ENCODE results near the gene TMED3.
"Not testable (repeated sequence)": the region's sequence is repeated elsewhere in the genome, so short reads cannot be mapped to it uniquely, and the experiment has no call there.

Gene TMED3

GRCh38 chr15:79319973-79320372 lies 9.1 kb downstream of the TMED3 start:
- DNase-seq: not testable (repeated sequence)

DNA sequence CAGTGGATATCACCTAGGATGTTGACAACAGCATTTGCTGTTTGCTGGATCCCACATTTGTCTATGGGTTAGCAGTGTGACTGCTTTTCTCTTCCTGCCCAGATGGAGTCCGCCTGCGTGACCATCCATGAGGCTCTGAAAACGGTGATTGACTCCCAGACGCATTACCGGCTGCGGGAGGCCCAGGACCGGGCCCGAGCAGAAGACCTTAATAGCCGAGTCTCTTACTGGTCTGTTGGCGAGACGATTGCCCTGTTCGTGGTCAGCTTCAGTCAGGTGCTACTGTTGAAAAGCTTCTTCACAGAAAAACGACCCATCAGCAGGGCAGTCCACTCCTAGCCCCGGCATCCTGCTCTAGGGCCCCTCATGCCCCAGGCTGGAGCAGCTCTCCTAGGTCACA lies 11.0 kb downstream of the TMED3 start:
- DNase-seq: no peak

DNA sequence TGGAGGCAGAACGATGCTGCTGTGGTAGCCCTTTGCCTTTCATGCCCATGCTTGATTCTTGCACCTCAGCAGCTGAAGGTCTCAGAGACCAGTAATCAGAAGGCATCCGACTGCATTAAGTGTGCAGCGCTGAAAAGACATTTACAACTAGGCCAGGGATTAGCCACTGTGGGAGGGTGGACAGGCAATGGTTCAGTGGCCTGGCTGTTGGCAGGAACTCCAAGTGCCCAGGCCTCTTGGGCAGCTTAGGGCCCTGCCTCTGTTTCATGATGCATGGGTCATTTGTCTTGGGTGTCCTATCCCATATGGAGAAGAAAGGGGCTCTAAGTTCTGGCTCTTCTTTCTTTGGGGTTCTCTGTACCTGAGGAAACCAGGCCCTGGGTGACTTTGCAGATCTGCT lies 11.4 kb downstream of the TMED3 start:
- no peak for DNase-seq

GRCh38 chr15:79322945-79323344 lies 12.0 kb downstream of the TMED3 start:
- DNase-seq: no peak

- DNase-seq: no peak
Observed at GRCh38 chr15:79329171-79329611, 18.3 kb downstream of the TMED3 start.

DNA sequence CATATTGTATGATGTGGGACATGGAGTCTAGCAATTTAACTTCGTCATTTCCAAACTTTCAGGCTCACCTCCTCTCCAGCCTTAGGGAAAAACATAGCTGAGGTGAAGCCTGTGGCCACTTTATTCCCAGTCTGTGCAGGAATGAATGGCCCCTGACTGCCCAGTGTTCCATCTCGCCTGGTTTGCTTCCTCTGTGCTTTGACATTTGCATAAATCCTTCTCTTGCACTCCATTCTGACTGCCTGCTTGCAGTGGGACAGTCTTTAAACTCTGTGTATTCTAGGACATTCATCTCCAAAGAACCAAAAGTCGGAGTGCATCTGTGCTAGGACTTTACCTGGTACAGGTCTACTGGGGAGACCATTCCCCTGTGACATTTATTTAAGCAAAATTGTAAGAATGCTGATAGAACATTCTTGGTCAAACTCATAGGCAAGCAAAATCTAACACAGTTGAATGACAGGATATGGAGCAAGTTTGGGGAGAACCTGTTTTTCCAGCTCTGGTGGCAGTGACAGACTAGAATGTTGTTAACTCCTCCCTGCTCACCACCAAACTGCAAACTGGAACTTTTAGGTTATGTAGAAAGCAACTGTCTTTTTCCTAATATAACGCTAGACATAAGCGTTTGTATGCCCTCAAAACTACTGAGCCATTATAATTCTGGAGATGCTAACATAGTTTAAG lies 22.1 kb downstream of the TMED3 start:
- DNase-seq: no peak

DNA sequence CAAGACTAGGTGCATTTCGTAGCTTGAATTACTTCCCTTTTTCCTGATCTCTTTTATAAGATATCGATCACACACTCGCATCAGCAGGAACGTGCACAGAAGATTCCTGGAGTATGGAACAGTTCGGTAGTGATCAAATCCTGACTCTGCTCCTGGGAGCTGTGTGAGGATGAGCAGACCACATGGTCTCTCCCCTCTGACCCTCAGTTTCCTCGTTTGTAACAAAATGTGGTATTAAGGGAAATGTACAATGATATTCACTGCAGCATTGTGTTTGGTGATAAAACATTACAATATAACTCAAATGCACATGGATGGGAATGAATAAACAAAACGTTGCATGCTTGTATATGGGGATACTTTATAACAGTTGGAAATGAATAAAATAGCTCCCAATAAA lies 26.7 kb downstream of the TMED3 start:
- DNase-seq: no peak

GRCh38 chr15:79339588-79340314 lies 28.8 kb downstream of the TMED3 start:
- DNase-seq: no peak

GRCh38 chr15:79340315-79340602 lies 29.3 kb downstream of the TMED3 start:
- no peak for DNase-seq

DNA sequence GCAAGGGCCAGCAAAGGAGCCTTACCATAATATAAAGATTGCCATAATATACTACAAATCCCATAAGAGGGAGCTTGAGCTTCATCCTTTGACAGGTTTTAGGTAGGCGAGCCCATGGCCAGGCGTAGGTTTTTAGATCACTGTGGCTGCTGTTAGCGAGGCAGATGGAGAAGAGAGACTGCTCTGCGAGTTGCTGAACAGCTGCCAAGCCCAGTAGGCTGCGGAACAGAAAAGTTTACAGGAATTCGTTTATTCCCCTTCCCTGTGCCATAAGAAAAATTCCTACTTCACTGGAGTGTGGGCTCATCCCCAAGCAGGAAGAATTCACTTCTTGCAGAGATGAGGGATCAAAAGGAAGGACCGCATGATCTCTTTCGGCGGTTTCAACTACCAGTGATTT lies 30.5 kb downstream of the TMED3 start:
- no peak for DNase-seq

DNA sequence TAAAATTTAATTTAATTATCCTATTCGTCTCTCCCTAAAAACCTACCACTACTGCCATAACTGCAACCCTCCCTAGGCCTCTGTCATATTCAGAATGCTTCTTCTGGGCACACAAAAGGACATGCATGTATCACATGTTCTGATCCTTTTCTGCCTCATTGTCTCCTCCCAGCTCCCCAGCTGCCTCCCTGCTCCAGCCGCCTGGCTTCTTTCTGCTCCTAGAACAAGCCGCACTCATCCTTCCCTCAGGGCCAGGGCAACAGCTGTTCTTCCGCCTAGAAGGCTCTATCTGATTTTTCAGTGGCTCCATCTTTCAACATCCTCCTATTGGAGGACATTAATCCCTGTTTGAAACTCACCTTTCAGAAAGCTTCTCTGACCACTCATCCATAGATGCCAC lies 38.6 kb downstream of the TMED3 start:
- no peak for DNase-seq

GRCh38 chr15:79352206-79352605 lies 41.3 kb downstream of the TMED3 start:
- DNase-seq: no peak

DNA sequence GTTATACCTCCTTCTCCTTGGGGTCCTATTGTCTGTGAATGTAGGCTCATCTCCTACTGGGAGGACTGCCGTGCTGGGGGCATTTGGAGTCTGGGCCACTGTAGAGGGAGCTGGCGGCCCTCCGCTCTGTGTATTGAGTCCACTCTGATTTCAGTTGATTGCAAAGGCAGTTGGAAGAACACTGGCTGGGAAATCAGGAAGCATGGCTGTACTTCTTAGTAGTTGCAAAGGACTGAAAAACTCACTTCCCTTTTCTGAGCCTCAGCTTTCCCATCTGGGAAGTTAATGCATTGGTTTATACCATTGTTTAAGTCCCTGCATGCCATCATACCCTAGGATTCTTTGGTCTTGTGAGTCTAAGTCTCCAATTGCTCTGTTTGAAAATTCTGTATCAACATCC lies 46.7 kb downstream of the TMED3 start:
- no peak for DNase-seq

GRCh38 chr15:79358069-79358468 lies 47.2 kb downstream of the TMED3 start:
- DNase-seq: no peak

GRCh38 chr15:79364571-79365240 lies 53.8 kb downstream of the TMED3 start:
- no peak for DNase-seq

DNA sequence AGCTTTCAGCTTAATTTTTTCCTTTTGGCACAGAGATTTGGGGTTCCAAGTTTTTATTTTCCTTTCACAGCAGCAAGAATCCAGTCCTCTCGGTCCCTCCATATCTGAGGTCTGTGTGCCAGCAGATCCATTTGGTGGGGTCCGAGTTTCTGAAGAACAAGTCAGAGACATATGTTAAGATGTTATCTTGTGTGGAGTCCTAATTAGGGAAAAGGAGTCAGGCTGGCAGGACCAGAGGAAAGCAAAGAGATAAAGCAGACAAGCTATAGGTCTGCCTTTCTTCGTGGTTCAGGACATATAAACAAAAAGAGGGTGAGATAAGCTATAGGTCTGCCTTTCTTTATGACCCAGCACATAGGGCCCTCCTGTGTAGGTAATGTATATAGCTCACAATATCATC lies 54.9 kb downstream of the TMED3 start:
- DNase-seq: no peak

DNA sequence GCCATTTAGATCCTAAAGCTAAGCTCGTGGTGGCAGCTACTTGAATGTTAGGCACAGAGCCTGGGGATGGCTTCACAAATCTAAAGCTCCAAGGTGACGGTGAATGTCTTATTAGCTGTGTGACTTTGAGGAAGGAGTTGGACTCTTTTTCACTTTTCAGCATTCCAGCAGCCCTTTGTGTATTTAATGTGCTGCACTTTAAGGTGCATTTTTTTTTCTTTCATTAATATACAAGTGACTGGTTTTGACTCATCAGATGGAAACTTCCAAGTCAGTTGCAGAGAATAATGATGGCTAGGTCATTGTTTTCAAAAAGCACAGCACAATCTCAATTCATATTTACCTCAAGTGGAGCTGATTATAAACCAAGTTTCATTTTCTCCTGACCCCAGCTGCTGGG lies 55.8 kb downstream of the TMED3 start:
- no peak for DNase-seq

DNA sequence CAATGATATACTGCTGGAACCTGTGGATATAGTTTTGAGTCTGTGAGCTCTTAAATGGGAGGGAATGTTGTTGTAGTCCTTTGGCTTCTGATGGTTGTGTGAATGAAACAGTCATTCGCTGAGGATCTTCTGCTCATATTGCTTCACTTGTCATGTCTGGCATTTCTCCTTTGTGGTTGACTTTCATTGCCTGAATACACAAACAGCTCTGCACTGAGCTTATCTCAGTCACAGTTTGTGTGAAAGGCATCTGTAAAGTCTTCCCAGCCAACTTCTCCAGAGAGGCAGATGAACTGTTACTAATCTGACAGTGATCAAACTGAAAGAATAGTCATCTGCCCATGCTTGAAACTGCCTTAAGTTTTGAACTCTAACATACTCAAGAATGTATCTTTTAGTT lies 59.8 kb downstream of the TMED3 start:
- DNase-seq: no peak

GRCh38 chr15:79371591-79371990 lies 60.7 kb downstream of the TMED3 start:
- no peak for DNase-seq

- DNase-seq: no peak
Observed at GRCh38 chr15:79372428-79372827, 61.5 kb downstream of the TMED3 start.

All from activated T-cell treated with anti-CD3 and anti-CD28 coated beads, Interleukin-2, amount 50 U/mL, for 48 hours (primary cell).